ENCODE measurements around the gene BTBD3.

Gene BTBD3

DNA sequence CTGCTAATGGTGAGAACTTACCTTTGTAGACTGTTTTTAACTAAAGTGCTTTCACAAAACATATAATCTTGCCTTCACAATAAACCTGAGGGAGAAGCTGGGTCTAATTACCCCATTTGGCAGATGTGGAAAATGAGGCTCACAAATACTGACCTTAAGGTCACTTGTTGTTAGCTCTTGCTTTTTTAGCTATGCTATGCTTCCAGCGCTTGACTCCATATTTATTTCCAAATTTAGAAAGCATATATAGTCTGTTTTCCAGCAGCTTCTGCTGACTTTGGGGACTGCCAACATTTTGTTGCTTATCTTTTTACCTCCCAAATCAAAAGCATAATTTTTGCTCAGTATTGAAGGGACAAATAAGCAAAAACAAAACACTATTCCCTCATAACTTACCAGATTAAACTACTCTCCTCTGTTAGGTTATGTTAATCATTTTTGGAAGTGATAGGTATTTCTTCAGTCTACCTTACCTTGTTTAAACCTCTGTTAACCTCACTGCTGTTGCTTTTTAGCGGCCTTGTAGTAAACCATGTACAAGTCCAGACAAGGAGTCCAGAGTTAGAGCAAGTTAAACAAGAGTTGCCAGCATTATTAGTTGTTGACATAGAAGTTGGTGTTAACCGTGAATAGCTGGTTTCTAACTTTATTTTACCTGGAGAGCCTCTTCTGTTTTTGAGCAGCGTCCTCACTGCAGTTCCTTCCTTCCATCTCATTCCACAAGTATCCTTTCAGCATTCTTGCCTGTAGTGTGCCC, 4.9 kb upstream of the BTBD3 start:
- Histone ChIP-seq H3K4me1 (ENCODE audit: control insufficient read depth, insufficient read depth, low read length) (peaks cover 26% of the 10 kb centered on the region; the same call in 1 of the 2 replicates), H3K36me3 (ENCODE audit: control insufficient read depth, insufficient read depth, low read length) (no peaks in the 10 kb centered on the region), H3K4me3 (ENCODE audit: low read depth, low read length) (no peak overlapping the region), H3K27ac (ENCODE audit: low read depth, low read length) (no peak overlapping the region), H3K27me3 (ENCODE audit: control insufficient read depth, insufficient read depth, low read length) (no peaks in the 10 kb centered on the region), H3K9me3 (ENCODE audit: control insufficient read depth, insufficient read depth, low read depth, low read length) (no peaks in the 10 kb centered on the region), H3K9ac (ENCODE audit: low read length) (no peak overlapping the region)

DNA sequence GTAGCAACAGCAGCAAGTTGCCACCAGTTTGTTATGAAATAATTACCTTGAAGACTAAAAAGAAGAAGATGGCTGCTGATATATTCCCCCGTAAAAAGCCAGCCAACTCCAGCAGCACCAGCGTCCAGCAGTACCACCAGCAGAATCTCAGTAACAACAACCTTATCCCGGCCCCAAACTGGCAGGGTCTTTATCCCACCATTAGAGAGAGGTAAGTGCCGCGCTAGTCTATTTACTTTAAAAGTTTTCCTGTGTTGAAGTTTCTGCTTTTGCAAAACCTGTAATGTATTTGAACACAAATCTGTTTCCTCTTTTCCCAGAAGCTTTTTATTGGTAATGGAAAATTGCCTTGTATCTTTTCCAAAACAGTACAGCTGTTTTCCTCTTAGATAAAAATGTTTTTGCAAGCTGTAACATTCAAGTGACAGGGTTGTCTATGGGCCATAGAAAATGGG, 725 bp downstream of the BTBD3 start:
- Histone ChIP-seq H3K27ac (ENCODE audit: low read depth, low read length) (no peak overlapping the region), H3K9ac (ENCODE audit: low read length) (no peak overlapping the region), H3K27me3 (ENCODE audit: control insufficient read depth, insufficient read depth, low read length) (no peaks in the 10 kb centered on the region), H3K4me1 (ENCODE audit: control insufficient read depth, insufficient read depth, low read length) (peaks cover 30% of the 10 kb centered on the region; the same call in 1 of the 2 replicates), H3K9me3 (ENCODE audit: control insufficient read depth, insufficient read depth, low read depth, low read length) (no peaks in the 10 kb centered on the region), H3K4me3 (ENCODE audit: low read depth, low read length) (no peak overlapping the region), H3K36me3 (ENCODE audit: control insufficient read depth, insufficient read depth, low read length) (peaks cover 13% of the 10 kb centered on the region)

DNA sequence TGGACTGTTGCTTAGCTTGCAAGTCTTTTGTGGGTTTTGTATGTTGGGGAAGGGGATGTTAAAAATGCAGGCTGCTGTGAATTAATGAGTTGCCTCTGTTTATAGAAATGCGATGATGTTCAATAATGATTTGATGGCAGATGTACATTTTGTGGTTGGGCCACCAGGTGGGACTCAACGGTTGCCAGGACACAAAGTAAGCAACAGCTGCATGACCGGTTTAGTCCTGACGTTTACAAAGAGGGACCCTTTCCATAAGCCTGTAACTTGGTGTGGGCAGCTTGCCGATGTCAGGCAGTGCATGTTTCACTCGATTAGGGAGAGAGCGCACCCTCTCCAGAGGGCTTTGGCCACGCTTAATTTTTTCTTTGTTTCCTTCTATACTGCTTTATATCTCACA, 1.3 kb downstream of the BTBD3 start:
- Histone ChIP-seq H3K9ac (ENCODE audit: low read length) (no peak overlapping the region), H3K27ac (ENCODE audit: low read depth, low read length) (no peak overlapping the region), H3K4me3 (ENCODE audit: low read depth, low read length) (no peak overlapping the region), H3K9me3 (ENCODE audit: control insufficient read depth, insufficient read depth, low read depth, low read length) (no peaks in the 10 kb centered on the region), H3K27me3 (ENCODE audit: control insufficient read depth, insufficient read depth, low read length) (no peaks in the 10 kb centered on the region), H3K36me3 (ENCODE audit: control insufficient read depth, insufficient read depth, low read length) (peaks cover 14% of the 10 kb centered on the region), H3K4me1 (ENCODE audit: control insufficient read depth, insufficient read depth, low read length) (peaks cover 30% of the 10 kb centered on the region; the same call in 1 of the 2 replicates)

DNA sequence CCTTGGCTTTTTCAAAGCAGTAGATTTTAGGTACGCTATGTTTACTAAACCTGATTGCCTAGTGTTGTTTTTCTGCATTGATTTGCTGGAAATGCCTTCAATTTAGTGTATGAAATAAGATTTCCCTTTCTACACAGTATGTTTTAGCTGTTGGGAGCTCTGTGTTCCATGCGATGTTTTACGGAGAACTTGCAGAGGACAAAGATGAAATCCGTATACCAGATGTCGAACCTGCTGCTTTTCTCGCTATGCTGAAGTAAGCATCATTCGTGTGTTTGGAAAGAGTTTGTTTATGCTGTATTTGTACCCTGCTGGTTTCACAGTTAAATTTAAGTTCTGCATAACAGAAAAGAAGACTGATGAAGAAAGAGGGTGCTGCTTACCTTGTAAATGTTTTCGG, 1.9 kb downstream of the BTBD3 start:
- Histone ChIP-seq H3K4me1 (ENCODE audit: control insufficient read depth, insufficient read depth, low read length) (peaks cover 30% of the 10 kb centered on the region; the same call in 1 of the 2 replicates), H3K9ac (ENCODE audit: low read length) (no peak overlapping the region), H3K9me3 (ENCODE audit: control insufficient read depth, insufficient read depth, low read depth, low read length) (no peaks in the 10 kb centered on the region), H3K27me3 (ENCODE audit: control insufficient read depth, insufficient read depth, low read length) (no peaks in the 10 kb centered on the region), H3K36me3 (ENCODE audit: control insufficient read depth, insufficient read depth, low read length) (peaks cover 14% of the 10 kb centered on the region), H3K27ac (ENCODE audit: low read depth, low read length) (no peak overlapping the region), H3K4me3 (ENCODE audit: low read depth, low read length) (no peak overlapping the region)

DNA sequence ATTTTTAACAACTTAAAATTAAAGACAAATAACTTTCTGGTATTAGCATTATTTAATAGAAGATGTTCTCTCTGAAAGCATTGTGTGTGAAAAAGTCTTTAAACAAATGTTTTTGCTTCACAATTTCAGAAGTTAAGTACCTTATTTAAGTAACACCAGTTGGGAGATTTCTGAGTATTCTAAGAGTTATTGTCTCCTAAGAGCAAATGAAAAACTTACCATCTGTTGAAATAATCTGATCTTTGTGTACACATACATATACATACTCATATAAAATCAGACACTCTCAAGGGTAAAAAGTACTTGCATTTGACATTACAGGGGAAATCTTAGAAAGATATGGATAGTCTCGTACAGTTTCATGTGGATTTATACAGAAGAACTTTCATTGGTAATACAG, 2.4 kb downstream of the BTBD3 start:
- peaks cover 14% of the 10 kb centered on the region for H3K36me3 ChIP-seq (ENCODE audit: control insufficient read depth, insufficient read depth, low read length)

DNA sequence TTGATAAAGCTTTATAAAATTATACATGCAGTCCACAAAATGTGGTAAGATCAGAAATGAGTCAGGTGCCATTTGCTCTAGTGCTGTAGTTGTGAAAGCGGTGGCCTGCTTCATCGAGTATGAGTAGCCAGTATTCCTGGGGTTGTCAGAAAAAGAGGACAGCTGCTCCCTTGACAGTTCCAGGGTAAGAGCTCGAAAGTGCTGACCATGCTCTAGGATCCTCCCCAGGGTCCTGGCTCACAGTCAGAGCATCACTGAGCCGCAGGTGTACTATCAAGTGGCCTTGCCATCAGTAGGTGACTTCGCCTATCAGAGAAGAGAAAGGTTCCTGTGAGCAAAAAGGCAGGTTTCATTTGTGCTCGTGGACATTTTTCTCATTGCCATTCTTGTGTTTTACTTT, 3.6 kb downstream of the BTBD3 start:
- Histone ChIP-seq H3K36me3 (ENCODE audit: control insufficient read depth, insufficient read depth, low read length) (peaks cover 14% of the 10 kb centered on the region), H3K4me3 (ENCODE audit: low read depth, low read length) (no peak overlapping the region), H3K9me3 (ENCODE audit: control insufficient read depth, insufficient read depth, low read depth, low read length) (no peaks in the 10 kb centered on the region)

More for the DNA sequence above, 2.4 kb downstream of the BTBD3 start:
- Histone ChIP-seq H3K27ac (ENCODE audit: low read depth, low read length) (no peak overlapping the region), H3K27me3 (ENCODE audit: control insufficient read depth, insufficient read depth, low read length) (no peaks in the 10 kb centered on the region), H3K4me1 (ENCODE audit: control insufficient read depth, insufficient read depth, low read length) (peaks cover 27% of the 10 kb centered on the region; the same call in 1 of the 2 replicates), H3K4me3 (ENCODE audit: low read depth, low read length) (no peak overlapping the region), H3K9ac (ENCODE audit: low read length) (no peak overlapping the region), H3K9me3 (ENCODE audit: control insufficient read depth, insufficient read depth, low read depth, low read length) (no peaks in the 10 kb centered on the region)

DNA sequence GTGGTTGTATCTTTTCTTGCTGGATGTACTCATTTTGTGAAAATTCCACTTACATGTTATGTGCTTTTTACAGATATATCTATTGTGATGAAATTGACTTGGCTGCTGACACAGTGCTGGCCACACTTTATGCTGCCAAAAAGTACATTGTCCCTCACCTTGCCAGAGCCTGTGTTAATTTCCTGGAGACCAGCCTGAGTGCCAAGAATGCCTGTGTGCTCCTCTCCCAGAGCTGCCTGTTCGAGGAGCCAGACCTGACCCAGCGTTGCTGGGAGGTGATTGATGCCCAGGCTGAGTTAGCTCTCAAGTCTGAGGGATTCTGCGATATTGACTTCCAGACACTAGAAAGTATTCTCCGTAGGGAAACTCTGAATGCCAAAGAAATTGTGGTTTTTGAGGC, 4.9 kb downstream of the BTBD3 start:
- no peak overlapping the region for H3K4me3 ChIP-seq (ENCODE audit: low read depth, low read length)
- H3K9me3 ChIP-seq (ENCODE audit: control insufficient read depth, insufficient read depth, low read depth, low read length) = no peaks in the 10 kb centered on the region
- H3K27ac ChIP-seq (ENCODE audit: low read depth, low read length) = no peak overlapping the region
- no peak overlapping the region for H3K9ac ChIP-seq (ENCODE audit: low read length)
- H3K36me3 ChIP-seq (ENCODE audit: control insufficient read depth, insufficient read depth, low read length) = peaks cover 18% of the 10 kb centered on the region
- H3K4me1 ChIP-seq (ENCODE audit: control insufficient read depth, insufficient read depth, low read length) = peaks cover 17% of the 10 kb centered on the region; the same call in 1 of the 2 replicates
- H3K27me3 ChIP-seq (ENCODE audit: control insufficient read depth, insufficient read depth, low read length) = no peaks in the 10 kb centered on the region

More for the DNA sequence above, 3.6 kb downstream of the BTBD3 start:
- H3K27me3 ChIP-seq (ENCODE audit: control insufficient read depth, insufficient read depth, low read length) = no peaks in the 10 kb centered on the region
- peaks cover 16% of the 10 kb centered on the region; the same call in 1 of the 2 replicates for H3K4me1 ChIP-seq (ENCODE audit: control insufficient read depth, insufficient read depth, low read length)
- no peak overlapping the region for H3K9ac ChIP-seq (ENCODE audit: low read length)
- H3K27ac ChIP-seq (ENCODE audit: low read depth, low read length) = no peak overlapping the region

DNA sequence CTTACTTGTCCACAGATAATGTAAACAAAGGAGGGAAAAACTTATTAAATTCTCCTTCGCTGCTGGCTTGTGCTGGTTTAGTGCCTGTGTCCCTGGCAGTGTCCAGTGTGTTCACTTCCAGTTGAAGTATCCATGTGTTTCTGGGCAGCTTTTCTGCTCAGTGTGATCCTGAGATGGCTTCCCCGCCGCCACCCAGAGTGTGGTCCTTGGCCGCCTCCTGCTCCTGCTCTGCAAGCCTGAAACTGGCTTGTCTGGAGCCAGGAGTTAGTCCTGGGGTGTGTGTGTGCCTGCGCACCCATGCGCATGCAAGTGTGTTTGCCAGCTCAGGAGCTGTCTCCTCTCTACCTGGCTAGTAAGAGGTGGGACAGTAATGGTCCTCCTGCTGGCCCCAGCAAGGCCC, 7.2 kb downstream of the BTBD3 start:
- H3K4me1 ChIP-seq (ENCODE audit: control insufficient read depth, insufficient read depth, low read length) = peaks cover 5% of the 10 kb centered on the region; the same call in 1 of the 2 replicates
- no peak overlapping the region for H3K9ac ChIP-seq (ENCODE audit: low read length)
- H3K27me3 ChIP-seq (ENCODE audit: control insufficient read depth, insufficient read depth, low read length) = no peaks in the 10 kb centered on the region
- peaks cover 21% of the 10 kb centered on the region for H3K36me3 ChIP-seq (ENCODE audit: control insufficient read depth, insufficient read depth, low read length)
- H3K9me3 ChIP-seq (ENCODE audit: control insufficient read depth, insufficient read depth, low read depth, low read length) = no peaks in the 10 kb centered on the region
- no peak overlapping the region for H3K4me3 ChIP-seq (ENCODE audit: low read depth, low read length)
- H3K27ac ChIP-seq (ENCODE audit: low read depth, low read length) = no peak overlapping the region

DNA sequence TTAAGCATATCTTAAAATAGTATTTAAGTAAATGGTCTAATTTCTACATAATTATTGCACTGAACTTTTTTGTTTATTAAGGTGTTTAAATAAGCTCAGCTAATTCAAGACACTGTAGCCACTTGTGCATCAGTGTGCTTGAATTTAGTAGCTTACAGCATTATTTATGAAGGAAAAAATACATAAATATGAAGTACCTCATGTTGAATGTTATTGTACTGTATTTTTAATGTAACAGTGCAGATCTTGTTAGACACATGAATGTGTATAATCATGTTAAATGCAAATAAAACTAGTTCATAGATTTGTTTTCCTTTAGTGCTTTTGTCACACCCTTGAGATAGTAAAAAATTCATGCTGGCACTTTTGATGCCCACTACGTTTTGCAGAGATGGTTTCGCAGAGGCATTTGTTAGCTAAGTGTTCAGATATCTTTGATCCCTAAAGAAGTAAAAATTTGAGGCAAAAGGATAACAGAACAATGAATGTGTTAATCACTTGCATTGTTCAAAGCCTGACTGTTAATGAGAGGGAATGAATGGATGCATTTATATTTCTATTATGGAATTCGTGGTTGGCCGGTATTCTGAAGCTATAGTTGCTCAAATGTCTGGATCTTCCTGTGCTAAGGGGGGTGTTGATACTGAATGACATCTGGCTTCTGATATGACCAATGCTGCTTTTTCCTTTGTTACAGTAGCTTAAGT, 8.8 kb downstream of the BTBD3 start:
- no peaks in the 10 kb centered on the region for H3K9me3 ChIP-seq (ENCODE audit: control insufficient read depth, insufficient read depth, low read depth, low read length)
- no peak overlapping the region for H3K9ac ChIP-seq (ENCODE audit: low read length)
- no peak overlapping the region for H3K4me3 ChIP-seq (ENCODE audit: low read depth, low read length)
- H3K4me1 ChIP-seq (ENCODE audit: control insufficient read depth, insufficient read depth, low read length) = peaks cover 5% of the 10 kb centered on the region; the same call in 1 of the 2 replicates
- no peaks in the 10 kb centered on the region for H3K27me3 ChIP-seq (ENCODE audit: control insufficient read depth, insufficient read depth, low read length)
- H3K36me3 ChIP-seq (ENCODE audit: control insufficient read depth, insufficient read depth, low read length) = peaks cover 20% of the 10 kb centered on the region
- H3K27ac ChIP-seq (ENCODE audit: low read depth, low read length) = no peak overlapping the region

DNA sequence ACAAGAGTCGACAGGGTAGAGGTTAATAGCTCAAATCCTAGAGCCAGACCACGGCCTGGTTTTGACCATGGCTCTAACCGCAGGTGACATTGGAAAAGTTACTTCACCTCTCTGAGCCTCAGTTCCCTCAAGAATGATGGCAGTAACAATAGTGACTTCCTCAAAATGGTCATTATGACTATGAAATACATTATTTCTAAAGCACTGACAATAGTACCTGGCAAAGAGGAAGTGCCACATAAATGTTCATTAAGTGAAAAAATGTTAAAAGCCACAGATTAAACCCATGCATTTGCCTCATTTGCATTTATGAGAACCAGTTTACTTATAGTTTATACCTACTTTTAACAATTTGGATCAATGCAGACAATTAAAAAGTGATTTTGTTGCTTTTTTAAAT, 12.3 kb downstream of the BTBD3 start:
- peaks cover 5% of the 10 kb centered on the region; the same call in 1 of the 2 replicates for H3K4me1 ChIP-seq (ENCODE audit: control insufficient read depth, insufficient read depth, low read length)
- no peaks in the 10 kb centered on the region for H3K27me3 ChIP-seq (ENCODE audit: control insufficient read depth, insufficient read depth, low read length)
- H3K4me3 ChIP-seq (ENCODE audit: low read depth, low read length) = no peak overlapping the region
- H3K9ac ChIP-seq (ENCODE audit: low read length) = no peak overlapping the region
- no peaks in the 10 kb centered on the region for H3K9me3 ChIP-seq (ENCODE audit: control insufficient read depth, insufficient read depth, low read depth, low read length)
- H3K27ac ChIP-seq (ENCODE audit: low read depth, low read length) = no peak overlapping the region
- peaks cover 9% of the 10 kb centered on the region for H3K36me3 ChIP-seq (ENCODE audit: control insufficient read depth, insufficient read depth, low read length)

Measured in HUES6 (cell line).